ENCODE results near the gene PRKRIP1.

Gene PRKRIP1

DNA sequence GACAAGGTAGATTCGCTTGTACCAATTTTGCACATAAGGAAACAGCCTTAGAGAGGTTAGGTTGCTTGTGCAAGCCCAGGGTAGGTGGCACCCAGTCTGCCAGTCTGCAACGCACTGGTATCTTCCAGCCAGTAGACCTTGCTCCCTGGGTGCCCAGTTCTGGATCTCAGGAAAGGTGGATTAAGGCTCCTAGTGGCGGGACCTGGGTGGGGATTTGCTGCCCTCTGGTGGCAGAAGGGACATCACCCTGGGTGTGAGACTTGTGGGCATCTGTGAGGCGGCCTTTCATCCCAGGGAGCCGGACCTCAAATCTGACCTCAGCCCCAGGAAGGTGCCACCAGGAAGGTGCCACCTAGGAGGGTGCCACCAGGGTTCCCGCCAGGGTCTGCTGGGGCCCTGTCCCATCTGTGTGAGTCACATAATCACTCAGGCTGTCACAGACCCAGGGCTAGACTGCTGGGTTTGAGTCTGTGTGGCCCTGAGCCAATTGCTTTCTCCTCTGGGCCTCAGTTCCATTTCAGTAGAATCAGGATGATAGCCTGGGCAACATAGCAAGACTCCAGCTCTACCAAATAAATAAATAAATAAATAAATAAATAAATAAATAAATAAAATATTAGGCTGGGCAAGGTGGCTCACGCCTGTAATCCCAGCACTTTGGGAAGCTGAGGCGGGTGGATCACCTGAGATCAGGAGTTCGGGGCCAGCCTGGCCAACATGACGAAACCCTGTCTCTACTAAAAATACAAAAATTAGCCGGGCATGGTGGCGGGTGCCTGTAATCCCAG lies 5.3 kb upstream of the PRKRIP1 start:
- peaks cover 3% of the 10 kb centered on the region; the same call in 1 of the 2 replicates for H3K4me1 ChIP-seq (ENCODE audit: low read length)
- H3K9ac ChIP-seq (ENCODE audit: low read length) = no peak overlapping the region
- H3K36me3 ChIP-seq (replicated peaks; ENCODE audit: low read depth, low read length) = peaks cover 20% of the 10 kb centered on the region
- no peak overlapping the region for H3K27ac ChIP-seq (ENCODE audit: low read length)
- H2AFZ ChIP-seq (ENCODE audit: low read depth, low read length) = no peak overlapping the region
- H3K79me2 ChIP-seq (ENCODE audit: low read length) = no peaks in the 10 kb centered on the region
- H3K27me3 ChIP-seq (ENCODE audit: low read depth, low read length) = no peaks in the 10 kb centered on the region
- TF ChIP-seq, protein P1, sequence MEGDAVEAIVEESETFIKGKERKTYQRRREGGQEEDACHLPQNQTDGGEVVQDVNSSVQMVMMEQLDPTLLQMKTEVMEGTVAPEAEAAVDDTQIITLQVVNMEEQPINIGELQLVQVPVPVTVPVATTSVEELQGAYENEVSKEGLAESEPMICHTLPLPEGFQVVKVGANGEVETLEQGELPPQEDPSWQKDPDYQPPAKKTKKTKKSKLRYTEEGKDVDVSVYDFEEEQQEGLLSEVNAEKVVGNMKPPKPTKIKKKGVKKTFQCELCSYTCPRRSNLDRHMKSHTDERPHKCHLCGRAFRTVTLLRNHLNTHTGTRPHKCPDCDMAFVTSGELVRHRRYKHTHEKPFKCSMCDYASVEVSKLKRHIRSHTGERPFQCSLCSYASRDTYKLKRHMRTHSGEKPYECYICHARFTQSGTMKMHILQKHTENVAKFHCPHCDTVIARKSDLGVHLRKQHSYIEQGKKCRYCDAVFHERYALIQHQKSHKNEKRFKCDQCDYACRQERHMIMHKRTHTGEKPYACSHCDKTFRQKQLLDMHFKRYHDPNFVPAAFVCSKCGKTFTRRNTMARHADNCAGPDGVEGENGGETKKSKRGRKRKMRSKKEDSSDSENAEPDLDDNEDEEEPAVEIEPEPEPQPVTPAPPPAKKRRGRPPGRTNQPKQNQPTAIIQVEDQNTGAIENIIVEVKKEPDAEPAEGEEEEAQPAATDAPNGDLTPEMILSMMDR (IDR thresholded peaks at IDR 0.05; ENCODE audit: low read depth, low read length) = peak; percentile 89
- no peak for TF ChIP-seq EZH2phosphoT487 (IDR thresholded peaks at IDR 0.05; ENCODE audit: low read depth)
- no peak overlapping the region for H3K4me2 ChIP-seq (ENCODE audit: low read length)
- H4K20me1 ChIP-seq (ENCODE audit: insufficient read depth, low read length) = no peaks in the 10 kb centered on the region
- H3K4me3 ChIP-seq (ENCODE audit: low read length) = no peak overlapping the region
- no peaks in the 10 kb centered on the region for H3K9me3 ChIP-seq (ENCODE audit: insufficient read depth, low read length)

DNA sequence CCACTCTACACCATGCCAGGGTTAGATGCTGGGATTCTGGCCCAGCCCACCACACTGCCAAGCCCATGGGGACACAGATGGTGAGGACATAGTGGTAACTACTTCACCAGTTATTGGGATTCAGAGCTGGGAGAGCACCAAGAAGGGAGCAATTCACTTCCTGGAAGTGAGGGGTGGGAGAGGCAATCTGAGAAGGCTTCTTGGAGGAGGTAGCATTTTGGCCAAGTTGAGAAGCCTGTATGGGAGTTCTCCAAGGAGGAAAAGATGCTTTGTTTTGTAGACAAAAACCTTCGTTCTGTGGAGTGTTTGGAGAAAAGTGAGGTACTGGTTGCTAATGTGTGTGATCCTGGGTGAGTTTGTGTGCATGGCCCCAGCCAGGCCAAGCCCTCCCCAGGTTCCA lies 3.8 kb upstream of the PRKRIP1 start:
- Histone ChIP-seq H3K79me2 (ENCODE audit: low read length) (peaks cover 11% of the 10 kb centered on the region), H3K4me3 (ENCODE audit: low read length) (no peak overlapping the region), H3K4me2 (ENCODE audit: low read length) (no peak overlapping the region), H4K20me1 (ENCODE audit: insufficient read depth, low read length) (no peaks in the 10 kb centered on the region), H3K4me1 (ENCODE audit: low read length) (peaks cover 8% of the 10 kb centered on the region), H3K27me3 (ENCODE audit: low read depth, low read length) (no peaks in the 10 kb centered on the region), H3K9me3 (ENCODE audit: insufficient read depth, low read length) (no peaks in the 10 kb centered on the region), H3K36me3 (replicated peaks; ENCODE audit: low read depth, low read length) (peaks cover 17% of the 10 kb centered on the region), H3K27ac (ENCODE audit: low read length) (no peak overlapping the region), H3K9ac (ENCODE audit: low read length) (no peak overlapping the region), H2AFZ (ENCODE audit: low read depth, low read length) (no peak overlapping the region)
- TF ChIP-seq, protein P1 (IDR thresholded peaks at IDR 0.05; ENCODE audit: low read depth, low read length) = no peak
- TF ChIP-seq EZH2phosphoT487 (IDR thresholded peaks at IDR 0.05; ENCODE audit: low read depth) = no peak

DNA sequence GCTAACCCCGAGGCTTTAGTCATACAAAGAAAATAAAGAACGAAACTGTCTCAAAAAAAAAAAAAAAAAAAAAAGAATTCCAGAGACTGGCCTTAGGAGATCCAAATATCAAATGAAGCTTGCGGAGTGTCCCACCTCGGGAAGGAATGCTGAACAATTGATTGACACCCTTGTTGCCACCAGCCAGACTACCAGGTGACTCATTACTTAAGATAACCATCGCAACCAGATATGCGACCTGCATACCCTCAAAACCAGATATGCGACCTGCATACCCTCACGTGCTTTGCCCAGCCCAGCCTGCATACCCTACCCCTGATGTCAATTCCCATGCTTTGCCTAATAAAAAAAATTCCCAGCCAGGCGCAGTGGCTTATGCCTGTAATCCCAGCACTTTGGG lies 2.7 kb upstream of the PRKRIP1 start:
- no peak for TF ChIP-seq EZH2phosphoT487 (IDR thresholded peaks at IDR 0.05; ENCODE audit: low read depth)
- TF ChIP-seq, protein P1 (IDR thresholded peaks at IDR 0.05; ENCODE audit: low read depth, low read length) = no peak
- H4K20me1 ChIP-seq (ENCODE audit: insufficient read depth, low read length) = no peaks in the 10 kb centered on the region
- H3K27ac ChIP-seq (ENCODE audit: low read length) = no peak overlapping the region
- H3K36me3 ChIP-seq (replicated peaks; ENCODE audit: low read depth, low read length) = peaks cover 17% of the 10 kb centered on the region
- H3K4me2 ChIP-seq (ENCODE audit: low read length) = no peak overlapping the region
- H2AFZ ChIP-seq (ENCODE audit: low read depth, low read length) = no peak overlapping the region
- peaks cover 9% of the 10 kb centered on the region for H3K4me1 ChIP-seq (ENCODE audit: low read length)
- no peak overlapping the region for H3K4me3 ChIP-seq (ENCODE audit: low read length)
- peaks cover 14% of the 10 kb centered on the region for H3K79me2 ChIP-seq (ENCODE audit: low read length)
- no peaks in the 10 kb centered on the region for H3K27me3 ChIP-seq (ENCODE audit: low read depth, low read length)
- H3K9me3 ChIP-seq (ENCODE audit: insufficient read depth, low read length) = no peaks in the 10 kb centered on the region
- H3K9ac ChIP-seq (ENCODE audit: low read length) = no peak overlapping the region

DNA sequence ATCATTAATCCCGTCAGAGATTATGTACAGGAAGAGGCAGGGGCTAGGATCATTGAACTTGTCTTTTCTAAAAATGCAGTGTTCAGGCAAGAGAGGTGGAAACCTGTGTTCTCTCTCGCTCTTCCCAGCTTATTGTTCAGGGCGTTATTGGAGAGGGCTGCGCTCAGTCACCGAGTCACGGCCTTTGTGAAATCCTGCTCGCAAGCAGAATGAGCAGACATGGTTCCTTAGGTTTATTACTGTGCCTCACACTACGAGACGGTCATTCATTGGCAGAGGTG lies 631 bp upstream of the PRKRIP1 start:
- Histone ChIP-seq H3K4me2 (ENCODE audit: low read length) (peak overlapping the region; percentile 90), H3K9me3 (ENCODE audit: insufficient read depth, low read length) (no peaks in the 10 kb centered on the region), H2AFZ (ENCODE audit: low read depth, low read length) (no peak overlapping the region), H3K79me2 (ENCODE audit: low read length) (peaks cover 14% of the 10 kb centered on the region), H3K9ac (ENCODE audit: low read length) (peak overlapping the region; percentile 58; the same call in 1 of the 2 replicates), H3K27me3 (ENCODE audit: low read depth, low read length) (no peaks in the 10 kb centered on the region), H3K4me1 (ENCODE audit: low read length) (peaks cover 9% of the 10 kb centered on the region), H3K27ac (ENCODE audit: low read length) (peak overlapping the region; percentile 39; the same call in 1 of the 2 replicates), H3K4me3 (ENCODE audit: low read length) (peak overlapping the region; percentile 82), H3K36me3 (replicated peaks; ENCODE audit: low read depth, low read length) (peaks cover 27% of the 10 kb centered on the region), H4K20me1 (ENCODE audit: insufficient read depth, low read length) (no peaks in the 10 kb centered on the region)
- no peak for TF ChIP-seq EZH2phosphoT487 (IDR thresholded peaks at IDR 0.05; ENCODE audit: low read depth)
- TF ChIP-seq, protein P1 (IDR thresholded peaks at IDR 0.05; ENCODE audit: low read depth, low read length) = no peak
